ENCODE data around the gene CNKSR1. TPM values are rescaled to one million over a fixed set of nuclear protein-coding genes. Genes with fewer than 3 reads are reported as not detected.
"Not testable (repeated sequence)": the region's sequence is repeated elsewhere in the genome, so short reads cannot be mapped to it uniquely, and the experiment has no call there.

CNKSR1 gene
- total RNA-seq, 1 donor from 2014 or later = 19.7 TPM

GRCh38 chr1:26188477-26188876 lies 11.2 kb downstream of the CNKSR1 start:
- peak; percentile 5 for ATAC-seq

DNA sequence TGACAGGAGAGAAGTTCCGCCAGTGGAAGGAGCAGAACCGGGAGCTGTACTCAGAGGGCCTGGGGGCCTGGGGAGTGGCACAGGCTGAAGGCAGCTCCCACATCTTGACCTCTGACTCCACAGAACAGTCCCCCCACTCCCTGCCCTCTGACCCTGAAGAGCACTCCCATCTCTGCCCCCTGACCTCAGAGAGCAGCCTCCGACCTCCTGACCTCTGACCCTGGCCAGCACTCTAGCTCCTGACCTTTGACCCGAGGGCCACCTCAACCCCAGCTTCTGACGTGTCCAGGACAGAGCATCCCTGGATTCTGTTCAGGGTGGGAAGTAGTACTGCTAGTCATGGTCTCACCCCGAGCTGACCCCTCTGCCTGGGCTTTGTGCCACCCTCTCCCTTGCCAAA lies 12.0 kb downstream of the CNKSR1 start:
- ATAC-seq = peak; percentile 11

GRCh38 chr1:26189751-26190275 lies 12.5 kb downstream of the CNKSR1 start:
- peak; percentile 7 for ATAC-seq

DNA sequence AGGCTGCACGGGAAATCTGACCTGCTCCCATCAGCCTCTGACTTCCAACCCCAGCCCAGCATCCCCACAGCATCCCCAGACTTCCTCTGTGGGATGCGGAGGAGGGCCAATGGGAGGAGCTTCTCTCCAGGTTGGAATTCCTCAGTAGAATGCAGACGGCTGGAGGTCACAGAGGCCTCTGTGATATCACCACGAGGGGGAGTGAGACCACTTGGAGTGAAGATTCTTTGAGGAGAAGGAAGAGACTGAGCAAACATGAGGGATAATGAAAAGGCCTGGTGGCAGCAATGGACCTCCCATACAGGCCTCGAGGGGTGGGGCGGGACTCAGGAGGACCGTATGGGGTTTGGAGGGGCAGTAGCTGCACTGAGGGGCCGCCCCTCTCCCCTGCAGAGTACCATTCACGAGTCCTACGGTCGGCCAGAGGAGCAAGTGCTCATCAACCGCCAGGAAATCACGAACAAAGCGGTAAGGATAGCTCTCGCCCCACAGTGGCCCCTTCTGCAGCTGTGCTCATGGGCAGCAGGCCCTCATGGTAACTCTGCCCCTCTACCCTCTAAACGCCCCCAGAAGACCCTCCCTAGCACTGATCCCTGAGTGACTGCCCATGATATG lies 13.2 kb downstream of the CNKSR1 start, which contains the start of gene CATSPER4:
CATSPER4 (plus strand) TSS at position 230 of the 615 bp plus-strand sequence; CDS start at position 256, 26 bp downstream.
- ATAC-seq = no peak

DNA sequence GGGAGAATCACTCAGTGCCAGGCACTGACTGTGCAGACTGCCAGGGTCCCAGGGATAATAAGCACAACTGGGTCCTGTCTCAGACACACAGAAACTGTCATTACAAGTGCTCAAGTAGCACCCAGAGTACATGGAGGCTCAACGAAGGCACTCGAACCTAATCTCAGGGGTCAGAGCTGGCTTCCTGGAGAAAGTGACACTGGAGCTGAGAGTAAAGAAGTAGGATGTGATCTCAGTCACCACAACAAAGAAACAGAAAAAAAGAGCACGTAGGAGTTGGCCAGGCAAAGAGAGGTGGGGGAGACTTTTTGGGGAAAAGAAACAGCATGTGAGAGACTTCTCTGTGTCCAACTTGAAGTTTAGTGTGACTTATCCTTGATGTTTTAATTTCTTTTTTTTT lies 14.4 kb downstream of the CNKSR1 start:
- ATAC-seq = no peak

GRCh38 chr1:26195805-26196204 lies 18.5 kb downstream of the CNKSR1 start:
- ATAC-seq = no peak

- no peak for ATAC-seq
These were observed 20.0 kb downstream of the CNKSR1 start for GRCh38 chr1:26197301-26197700.

GRCh38 chr1:26197813-26198212 lies 20.5 kb downstream of the CNKSR1 start:
- ATAC-seq = no peak

DNA sequence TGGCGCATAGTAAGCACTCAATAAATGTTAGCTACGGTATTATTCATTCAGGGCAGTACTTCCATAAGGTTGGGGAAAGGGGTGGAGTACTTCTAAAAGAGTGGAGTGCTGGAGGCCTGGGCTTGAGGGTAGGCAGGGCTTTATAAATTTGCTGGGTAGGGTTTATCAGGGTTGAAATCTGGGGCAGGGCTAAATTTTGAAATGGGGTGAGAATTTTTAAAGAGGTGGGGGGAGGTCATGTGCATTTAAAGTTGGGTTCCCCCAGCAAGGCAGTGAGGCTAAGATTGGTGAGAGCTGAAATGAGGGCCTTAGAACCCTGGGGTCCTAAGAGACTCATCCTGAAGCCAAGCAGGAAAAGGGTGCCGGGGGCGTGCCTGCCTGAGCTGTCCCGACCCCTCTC lies 23.1 kb downstream of the CNKSR1 start:
- ATAC-seq = no peak

DNA sequence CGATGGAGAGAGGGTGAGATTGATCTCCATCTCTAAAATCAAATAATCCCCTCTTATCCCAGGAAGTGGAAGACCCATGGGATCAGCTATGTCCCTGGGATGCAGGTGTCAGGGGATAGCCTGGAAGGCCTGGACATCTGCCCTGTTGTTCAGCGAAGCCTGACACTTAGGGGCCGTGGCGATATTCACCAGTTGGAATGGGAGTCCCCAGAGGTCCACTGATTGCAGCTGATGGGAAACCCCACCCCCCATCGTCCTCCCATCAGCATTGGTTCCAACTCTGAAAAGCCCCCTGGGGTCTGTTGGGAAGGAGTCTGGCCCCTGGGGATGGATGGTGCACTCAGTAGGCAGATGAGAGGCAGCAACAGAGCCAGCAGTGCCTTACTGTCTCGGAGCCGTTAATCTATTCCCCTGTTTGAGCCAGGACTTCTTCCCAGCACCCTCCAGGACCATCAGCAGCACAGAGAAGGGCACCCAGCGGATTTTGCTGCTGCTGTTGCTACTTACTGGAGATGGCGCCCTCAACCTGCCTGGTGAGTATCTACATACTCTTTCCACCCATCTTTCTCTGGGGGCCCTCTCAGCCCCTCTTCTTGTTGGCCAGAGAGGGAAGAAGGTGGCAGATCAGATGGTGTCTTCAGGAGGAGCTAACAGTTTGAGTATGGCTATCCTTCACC lies 26.5 kb downstream of the CNKSR1 start:
- no peak for ATAC-seq

GRCh38 chr1:26210147-26210870 lies 33.0 kb downstream of the CNKSR1 start:
- no peak for ATAC-seq

DNA sequence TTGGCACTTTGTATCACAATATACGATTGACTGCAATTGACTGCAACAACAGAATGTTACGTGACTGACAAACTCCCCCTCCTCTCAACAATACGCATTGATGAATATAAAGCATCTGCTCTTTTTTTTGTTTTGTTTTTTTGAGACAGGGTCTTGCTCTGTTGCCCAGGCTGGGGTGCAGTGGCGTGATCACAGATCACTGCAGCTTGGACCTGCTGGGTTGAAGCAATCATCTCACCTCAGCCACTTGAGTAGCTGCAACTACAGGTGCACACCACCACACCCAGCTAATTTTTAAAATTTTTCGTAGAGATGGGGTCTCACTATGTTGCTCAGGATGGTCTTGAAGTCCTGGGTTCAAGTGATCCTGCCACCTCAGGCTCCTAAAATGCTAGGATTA lies 35.4 kb downstream of the CNKSR1 start:
- no peak for ATAC-seq

GRCh38 chr1:26213335-26213905 lies 36.1 kb downstream of the CNKSR1 start:
- no peak for ATAC-seq

DNA sequence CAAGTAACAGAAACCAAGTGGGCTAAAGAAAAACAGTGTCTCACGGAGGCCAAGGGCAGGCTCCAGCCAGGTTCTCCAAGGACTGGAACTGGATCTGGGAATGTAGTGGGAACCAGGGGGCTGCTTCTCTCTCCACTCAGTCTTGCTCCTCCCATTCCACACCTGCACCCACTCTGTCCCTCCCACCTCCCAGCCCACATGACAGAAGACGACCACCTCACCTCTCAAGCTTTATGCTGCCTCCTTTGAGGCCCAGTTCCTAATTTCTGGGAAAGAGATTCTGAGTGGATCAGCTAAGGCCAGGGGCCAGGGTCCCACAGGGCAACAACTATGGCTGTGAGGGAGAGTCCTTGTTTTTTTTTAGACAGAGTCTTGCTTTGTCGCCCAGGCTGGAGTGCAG lies 38.0 kb downstream of the CNKSR1 start:
- no peak for ATAC-seq

DNA sequence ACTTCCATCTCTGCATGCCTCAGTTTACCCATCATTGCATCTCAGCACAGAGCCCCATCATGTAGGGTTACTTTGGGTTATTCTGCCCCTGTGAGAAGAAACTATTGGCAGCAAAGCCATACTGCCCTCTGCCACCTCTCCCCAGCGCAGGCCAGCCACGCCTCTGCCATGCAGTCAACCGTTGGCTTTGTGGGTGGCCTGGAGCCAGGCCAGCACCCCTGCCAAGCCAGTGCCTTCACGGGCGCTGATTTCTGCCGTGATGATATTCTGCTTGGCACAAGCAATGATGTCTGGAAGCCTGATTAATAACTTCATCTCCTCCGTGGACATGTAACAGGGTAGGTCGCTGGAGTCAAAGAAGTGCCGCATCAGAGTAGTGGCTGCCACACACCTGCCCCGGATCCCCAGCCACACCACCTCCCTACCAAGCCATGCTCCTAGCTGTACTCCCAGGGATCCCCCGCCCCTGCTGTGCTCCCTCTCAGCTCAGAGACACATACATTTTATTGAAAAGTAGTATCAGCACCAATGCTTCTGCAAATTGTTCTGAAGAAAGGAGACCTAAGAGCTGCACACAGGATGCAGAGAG lies 41.7 kb downstream of the CNKSR1 start:
- ATAC-seq = peak; percentile 57

- no peak for ATAC-seq
These were observed 43.1 kb downstream of the CNKSR1 start for GRCh38 chr1:26220199-26220912.

GRCh38 chr1:26221094-26221493 lies 43.8 kb downstream of the CNKSR1 start:
- ATAC-seq = no peak

GRCh38 chr1:26224606-26225005 lies 47.3 kb downstream of the CNKSR1 start:
- ATAC-seq = peak; percentile 40

- ATAC-seq = peak; percentile 29
These were observed 47.9 kb downstream of the CNKSR1 start for GRCh38 chr1:26225033-26225831.

GRCh38 chr1:26230682-26231081 lies 53.4 kb downstream of the CNKSR1 start:
- not testable (repeated sequence) for ATAC-seq
